ENCODE measurements around the gene TBC1D22A.

DNA sequence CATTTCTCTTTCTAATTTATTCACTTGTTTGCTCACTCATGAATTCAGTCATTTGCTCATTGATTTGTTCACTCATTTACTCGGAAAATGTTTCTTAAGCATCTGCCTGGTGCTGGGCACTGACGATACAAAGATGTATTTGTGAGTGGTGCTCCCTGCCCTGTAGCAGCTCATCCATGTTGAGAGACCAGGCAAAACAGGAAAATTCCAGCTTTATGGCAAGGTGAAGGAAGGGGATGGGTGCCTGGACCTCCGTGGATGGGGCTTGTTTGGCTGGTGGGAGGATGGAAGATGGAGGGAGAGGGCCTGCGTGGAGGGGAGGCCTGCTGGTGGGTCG, 53.1 kb downstream of the TBC1D22A start:
- TF ChIP-seq, protein P1, sequence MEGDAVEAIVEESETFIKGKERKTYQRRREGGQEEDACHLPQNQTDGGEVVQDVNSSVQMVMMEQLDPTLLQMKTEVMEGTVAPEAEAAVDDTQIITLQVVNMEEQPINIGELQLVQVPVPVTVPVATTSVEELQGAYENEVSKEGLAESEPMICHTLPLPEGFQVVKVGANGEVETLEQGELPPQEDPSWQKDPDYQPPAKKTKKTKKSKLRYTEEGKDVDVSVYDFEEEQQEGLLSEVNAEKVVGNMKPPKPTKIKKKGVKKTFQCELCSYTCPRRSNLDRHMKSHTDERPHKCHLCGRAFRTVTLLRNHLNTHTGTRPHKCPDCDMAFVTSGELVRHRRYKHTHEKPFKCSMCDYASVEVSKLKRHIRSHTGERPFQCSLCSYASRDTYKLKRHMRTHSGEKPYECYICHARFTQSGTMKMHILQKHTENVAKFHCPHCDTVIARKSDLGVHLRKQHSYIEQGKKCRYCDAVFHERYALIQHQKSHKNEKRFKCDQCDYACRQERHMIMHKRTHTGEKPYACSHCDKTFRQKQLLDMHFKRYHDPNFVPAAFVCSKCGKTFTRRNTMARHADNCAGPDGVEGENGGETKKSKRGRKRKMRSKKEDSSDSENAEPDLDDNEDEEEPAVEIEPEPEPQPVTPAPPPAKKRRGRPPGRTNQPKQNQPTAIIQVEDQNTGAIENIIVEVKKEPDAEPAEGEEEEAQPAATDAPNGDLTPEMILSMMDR (IDR thresholded peaks at IDR 0.05): no peak
- TF ChIP-seq EZH2 (IDR thresholded peaks at IDR 0.05): no peak
- no peak for TF ChIP-seq EZH2phosphoT487 (IDR thresholded peaks at IDR 0.05)

Data from neural progenitor cell (in vitro differentiated cells).